ACC112 (cell line): Measurements from ENCODE around the gene LPP.

Experiments
- H2AFZ ChIP-seq: fragments of 200-600 bp; sonication (generic); one replicate; pipeline ENCODE4 v1.6.0; 2017; ENCODE audit warnings: antibody characterized with exemption, low read length; ENCODE audit not compliant: unreplicated experiment
- H3K27ac ChIP-seq: fragments of 200-600 bp; sonication (generic); 2 replicates; pipeline ENCODE4 v1.5.1; 2014; ENCODE audit warnings: low read depth, mild to moderate bottlenecking, antibody characterized with exemption, low read length, moderate library complexity
- H3K27me3 ChIP-seq: fragments of 200-600 bp; sonication (generic); 2 replicates; pipeline ENCODE4 v1.6.1; 2014; ENCODE audit warnings: mild to moderate bottlenecking, antibody characterized with exemption, low read length, moderate library complexity, mixed read lengths; ENCODE audit not compliant: insufficient read depth
- H3K36me3 ChIP-seq: fragments of 200-600 bp; sonication (generic); 2 replicates; pipeline ENCODE4 v1.6.1; 2016; ENCODE audit warnings: mild to moderate bottlenecking, antibody characterized with exemption, low read length, moderate library complexity, mixed read lengths; ENCODE audit not compliant: insufficient read depth
- H3K4me1 ChIP-seq: fragments of 200-600 bp; sonication (generic); one replicate; pipeline ENCODE4 v1.6.1; 2016; ENCODE audit warnings: low read length, mixed read lengths; ENCODE audit not compliant: insufficient read depth, unreplicated experiment, control insufficient read depth
- H3K4me3 ChIP-seq: fragments of 200-600 bp; sonication (generic); 2 replicates; pipeline ENCODE4 v1.5.1; 2014; ENCODE audit warnings: mild to moderate bottlenecking, low read depth, low read length
- H3K79me2 ChIP-seq: fragments of 200-600 bp; sonication (generic); one replicate; pipeline ENCODE4 v1.6.0; 2016; ENCODE audit warnings: low read length; ENCODE audit not compliant: control insufficient read depth, unreplicated experiment, insufficient read depth

LPP gene

DNA sequence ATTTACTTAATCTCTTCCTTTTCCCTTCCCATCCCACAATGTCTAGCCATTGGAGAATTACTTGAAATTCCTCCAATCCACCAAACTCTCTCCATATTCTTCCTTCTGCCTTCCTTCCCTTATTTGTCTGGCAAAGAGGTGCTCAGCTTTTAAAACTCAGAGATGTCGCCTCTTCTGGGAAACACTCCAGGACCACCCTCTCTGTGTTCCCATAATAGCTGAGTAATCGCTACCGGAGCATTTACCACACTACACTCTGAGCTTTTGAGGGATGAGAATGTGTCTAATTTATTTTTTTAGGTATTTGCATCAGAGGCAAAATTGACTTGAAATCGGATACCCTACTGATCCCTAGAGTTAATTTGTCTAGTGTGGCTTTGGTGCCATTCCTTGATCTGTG is 772.2 kb downstream of the LPP start:
- H3K27me3 ChIP-seq = no peaks in the 10 kb centered on the region
- H3K4me3 ChIP-seq = no peak overlapping the region
- no peaks in the 10 kb centered on the region for H3K4me1 ChIP-seq
- H3K36me3 ChIP-seq = no peaks in the 10 kb centered on the region
- H3K79me2 ChIP-seq = no peaks in the 10 kb centered on the region
- no peak overlapping the region for H3K27ac ChIP-seq
- H2AFZ ChIP-seq = no peak overlapping the region

DNA sequence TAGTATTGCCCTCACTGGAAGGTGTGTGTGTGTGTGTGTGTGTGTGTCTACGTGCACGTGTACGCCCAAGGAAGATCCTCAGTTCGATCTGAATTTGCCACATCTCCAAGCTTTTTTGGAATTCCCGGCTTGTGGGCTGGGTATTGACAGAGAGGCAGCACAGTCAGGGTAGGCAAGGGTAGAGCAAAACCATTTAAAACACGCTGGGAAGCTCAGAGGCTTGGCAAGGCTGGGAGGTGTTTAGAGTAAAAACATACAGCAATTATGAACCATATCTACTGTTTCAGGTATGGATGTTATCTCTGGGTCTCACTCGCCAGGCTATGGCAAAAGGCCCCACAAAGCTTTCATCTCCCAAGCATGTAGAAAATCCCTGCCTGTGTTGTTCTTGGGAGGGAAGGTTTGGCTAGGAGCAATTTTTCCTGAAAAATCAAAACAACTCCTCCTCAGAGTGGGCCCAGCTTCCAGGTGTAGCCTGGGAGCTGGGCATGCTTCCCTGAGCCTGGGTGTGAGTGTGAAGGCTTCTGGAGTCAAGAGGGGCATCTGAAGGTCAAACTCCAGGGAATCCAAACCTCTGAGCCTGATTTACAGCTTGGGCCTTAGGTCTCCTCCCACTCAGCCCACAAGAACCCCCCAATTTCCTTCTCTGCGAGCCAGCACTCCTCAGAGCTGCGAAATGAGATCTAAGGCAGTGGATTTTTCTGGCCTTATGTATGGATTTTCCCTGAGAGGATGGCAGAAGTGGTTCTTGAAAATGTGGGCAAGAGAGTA is 773.0 kb downstream of the LPP start:
- H3K4me1 ChIP-seq = no peaks in the 10 kb centered on the region
- H3K36me3 ChIP-seq = no peaks in the 10 kb centered on the region
- no peak overlapping the region for H2AFZ ChIP-seq
- no peaks in the 10 kb centered on the region for H3K79me2 ChIP-seq
- no peaks in the 10 kb centered on the region for H3K27me3 ChIP-seq
- H3K27ac ChIP-seq = no peak overlapping the region
- H3K4me3 ChIP-seq = no peak overlapping the region

GRCh38 chr3:188927971-188928370 is 774.0 kb downstream of the LPP start:
- Histone ChIP-seq H3K27ac (no peak overlapping the region), H3K4me1 (no peaks in the 10 kb centered on the region), H3K27me3 (no peaks in the 10 kb centered on the region), H3K4me3 (no peak overlapping the region), H3K36me3 (no peaks in the 10 kb centered on the region), H2AFZ (no peak overlapping the region), H3K79me2 (no peaks in the 10 kb centered on the region)

GRCh38 chr3:188929137-188929536 is 775.2 kb downstream of the LPP start:
- H3K4me3 ChIP-seq = no peak overlapping the region
- H2AFZ ChIP-seq = no peak overlapping the region
- no peak overlapping the region for H3K27ac ChIP-seq
- H3K4me1 ChIP-seq = no peaks in the 10 kb centered on the region
- no peaks in the 10 kb centered on the region for H3K36me3 ChIP-seq
- no peaks in the 10 kb centered on the region for H3K79me2 ChIP-seq
- no peaks in the 10 kb centered on the region for H3K27me3 ChIP-seq

GRCh38 chr3:188931036-188931435 is 777.1 kb downstream of the LPP start:
- Histone ChIP-seq H3K4me3 (no peak overlapping the region), H2AFZ (no peak overlapping the region), H3K27me3 (no peaks in the 10 kb centered on the region), H3K27ac (no peak overlapping the region), H3K36me3 (no peaks in the 10 kb centered on the region), H3K4me1 (no peaks in the 10 kb centered on the region), H3K79me2 (no peaks in the 10 kb centered on the region)

DNA sequence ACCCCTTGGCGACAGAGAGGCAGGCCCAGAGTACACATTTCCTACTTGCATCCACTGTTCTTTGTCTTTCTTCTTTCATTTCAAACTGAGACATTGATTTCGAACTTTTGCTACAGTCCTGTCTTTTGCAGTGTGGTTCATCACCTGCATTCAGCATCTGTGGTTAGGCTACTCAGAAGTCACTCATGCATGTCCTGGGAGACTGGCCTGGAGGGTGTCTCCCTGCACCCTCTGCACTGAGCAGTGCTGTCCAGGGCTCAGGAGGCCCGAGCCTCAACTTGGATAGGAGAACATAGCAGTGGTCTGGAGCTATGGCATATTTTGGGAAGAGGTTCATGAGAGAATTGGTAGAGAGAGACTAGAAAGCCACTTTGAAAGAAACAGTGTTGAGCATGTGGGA is 777.6 kb downstream of the LPP start:
- no peak overlapping the region for H3K27ac ChIP-seq

DNA sequence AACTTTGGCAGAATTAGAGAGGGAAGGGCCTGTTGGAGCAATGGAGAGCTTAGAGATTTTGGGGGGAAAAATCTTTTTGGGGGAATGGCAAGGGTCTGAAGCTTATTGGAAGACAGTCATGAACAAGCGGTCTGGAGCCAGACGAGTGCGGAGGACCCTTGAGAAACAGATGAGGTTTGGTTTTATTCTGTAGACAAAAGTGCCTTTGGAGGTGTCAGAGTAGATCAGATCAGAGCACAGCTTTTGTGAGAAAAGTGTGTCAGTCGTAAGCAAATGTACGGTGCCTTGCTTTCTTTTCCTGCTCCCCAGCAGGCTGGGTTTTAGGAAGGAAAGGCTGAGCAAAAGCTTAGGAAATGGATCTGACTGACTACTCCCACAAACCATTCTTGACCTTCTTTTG is 781.0 kb downstream of the LPP start:
- Histone ChIP-seq H3K27ac (no peak overlapping the region), H3K79me2 (no peaks in the 10 kb centered on the region), H3K4me3 (no peak overlapping the region), H3K27me3 (no peaks in the 10 kb centered on the region), H2AFZ (no peak overlapping the region), H3K36me3 (no peaks in the 10 kb centered on the region), H3K4me1 (no peaks in the 10 kb centered on the region)

More for the DNA sequence above, 777.6 kb downstream of the LPP start:
- Histone ChIP-seq H3K27me3 (no peaks in the 10 kb centered on the region), H3K79me2 (no peaks in the 10 kb centered on the region), H3K4me3 (no peak overlapping the region), H2AFZ (no peak overlapping the region), H3K36me3 (no peaks in the 10 kb centered on the region), H3K4me1 (no peaks in the 10 kb centered on the region)

DNA sequence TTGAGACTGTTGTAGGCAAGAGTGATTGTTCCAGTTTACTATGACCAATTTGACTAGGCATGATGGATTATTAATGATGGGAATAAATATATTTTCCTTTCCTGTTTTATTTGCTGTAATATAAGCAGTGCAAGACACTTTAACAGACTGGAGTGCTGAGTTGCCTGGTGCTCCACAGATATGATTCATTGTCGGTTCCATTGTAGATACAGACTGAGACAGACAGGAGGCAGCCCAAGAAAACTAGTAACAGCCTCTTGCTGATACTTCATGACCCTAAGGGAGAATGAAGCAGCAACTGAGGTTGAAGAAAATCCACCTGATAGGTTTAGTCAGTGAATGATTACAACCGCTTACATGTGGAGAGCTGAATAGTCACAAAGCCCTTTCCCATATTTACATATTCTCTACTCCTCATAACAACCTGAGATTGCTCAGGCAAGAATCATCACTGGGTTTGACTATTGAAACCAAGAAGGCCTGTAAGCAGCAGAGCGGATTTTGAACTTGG is 782.7 kb downstream of the LPP start:
- no peak overlapping the region for H2AFZ ChIP-seq
- H3K27ac ChIP-seq = no peak overlapping the region
- no peaks in the 10 kb centered on the region for H3K36me3 ChIP-seq
- H3K27me3 ChIP-seq = no peaks in the 10 kb centered on the region
- peaks cover 11% of the 10 kb centered on the region for H3K4me1 ChIP-seq
- no peak overlapping the region for H3K4me3 ChIP-seq
- H3K79me2 ChIP-seq = no peaks in the 10 kb centered on the region

DNA sequence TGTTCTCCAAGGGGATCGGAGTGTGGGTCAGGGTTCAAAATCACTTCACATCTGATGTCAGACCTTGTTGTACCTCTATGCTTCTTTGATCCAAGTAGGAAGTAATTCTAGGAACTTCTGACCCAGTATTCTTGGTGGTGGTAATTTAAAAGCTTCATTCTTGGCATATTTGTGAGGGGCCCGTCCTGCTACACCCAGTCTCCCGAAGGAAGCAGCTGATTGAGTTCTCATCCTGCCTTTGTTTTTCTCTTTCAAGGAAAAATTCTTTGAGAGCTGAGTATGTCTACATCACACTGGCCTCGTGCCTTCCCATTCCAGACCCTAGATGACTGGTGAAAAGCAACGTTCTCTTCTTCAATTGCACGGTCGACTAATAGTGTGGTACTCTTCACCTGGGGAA is 783.4 kb downstream of the LPP start:
- H3K4me1 ChIP-seq = peaks cover 11% of the 10 kb centered on the region
- H3K27ac ChIP-seq = no peak overlapping the region
- no peaks in the 10 kb centered on the region for H3K79me2 ChIP-seq

DNA sequence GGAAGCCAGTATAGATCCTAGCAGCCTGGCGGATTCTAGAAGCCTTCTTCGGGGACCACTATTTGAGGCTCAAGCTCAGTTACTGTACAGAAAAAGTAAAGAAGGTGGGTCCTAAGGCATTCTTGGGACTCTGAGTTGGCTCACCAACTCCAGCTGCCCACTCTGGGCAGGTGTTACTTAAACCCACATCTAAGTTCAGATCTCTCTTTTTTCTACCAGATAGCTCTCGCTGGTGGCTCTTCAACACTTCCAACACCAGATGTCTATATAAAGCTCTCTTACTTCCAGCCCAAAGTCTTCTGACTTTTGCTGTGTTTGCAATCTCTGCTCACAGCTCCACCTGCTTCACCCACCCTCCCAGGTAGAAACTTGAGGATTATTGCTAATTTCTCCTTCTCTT is 785.0 kb downstream of the LPP start:
- H3K79me2 ChIP-seq = no peaks in the 10 kb centered on the region
- no peak overlapping the region for H3K27ac ChIP-seq
- no peaks in the 10 kb centered on the region; the same call in 1 of the 2 replicates for H3K36me3 ChIP-seq
- no peak overlapping the region for H2AFZ ChIP-seq
- H3K4me1 ChIP-seq = peaks cover 15% of the 10 kb centered on the region
- H3K27me3 ChIP-seq = no peaks in the 10 kb centered on the region
- H3K4me3 ChIP-seq = no peak overlapping the region

More for the DNA sequence above, 783.4 kb downstream of the LPP start:
- no peak overlapping the region for H3K4me3 ChIP-seq
- H3K27me3 ChIP-seq = no peaks in the 10 kb centered on the region
- no peaks in the 10 kb centered on the region; the same call in 1 of the 2 replicates for H3K36me3 ChIP-seq
- no peak overlapping the region for H2AFZ ChIP-seq
